GM12873 (cell line): ENCODE data around the gene CTNNA3.

Source experiments
- TF ChIP-seq, protein P1 (sequence below): IDR thresholded peaks from 2 replicates; pipeline ENCODE4 v1.5.1; 2012; ENCODE audit warnings: low read depth, mild to moderate bottlenecking, moderate library complexity, low read length, control low read depth; ENCODE audit not compliant: insufficient read depth; ENCODE audit errors: missing control alignments

Gene CTNNA3

DNA sequence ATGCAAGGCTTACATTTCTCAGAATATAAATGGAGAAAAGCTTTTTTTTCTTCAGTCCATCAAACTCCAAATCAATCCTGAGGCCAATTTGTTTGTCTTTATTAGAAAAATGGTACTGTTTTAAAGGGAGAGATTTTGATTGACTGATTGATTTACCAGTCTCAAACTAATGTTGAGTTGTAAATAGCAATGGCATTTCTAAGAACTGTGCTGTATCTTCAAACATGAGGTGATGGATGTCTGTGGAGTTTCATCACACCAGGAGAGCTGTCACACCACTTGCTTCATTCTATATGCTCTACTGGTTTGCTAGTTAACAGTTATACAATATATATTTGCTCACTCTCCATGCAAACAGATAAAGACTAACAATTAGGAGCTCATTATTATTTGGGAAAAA, 809.1 kb downstream of the CTNNA3 start:
- TF ChIP-seq, protein P1, sequence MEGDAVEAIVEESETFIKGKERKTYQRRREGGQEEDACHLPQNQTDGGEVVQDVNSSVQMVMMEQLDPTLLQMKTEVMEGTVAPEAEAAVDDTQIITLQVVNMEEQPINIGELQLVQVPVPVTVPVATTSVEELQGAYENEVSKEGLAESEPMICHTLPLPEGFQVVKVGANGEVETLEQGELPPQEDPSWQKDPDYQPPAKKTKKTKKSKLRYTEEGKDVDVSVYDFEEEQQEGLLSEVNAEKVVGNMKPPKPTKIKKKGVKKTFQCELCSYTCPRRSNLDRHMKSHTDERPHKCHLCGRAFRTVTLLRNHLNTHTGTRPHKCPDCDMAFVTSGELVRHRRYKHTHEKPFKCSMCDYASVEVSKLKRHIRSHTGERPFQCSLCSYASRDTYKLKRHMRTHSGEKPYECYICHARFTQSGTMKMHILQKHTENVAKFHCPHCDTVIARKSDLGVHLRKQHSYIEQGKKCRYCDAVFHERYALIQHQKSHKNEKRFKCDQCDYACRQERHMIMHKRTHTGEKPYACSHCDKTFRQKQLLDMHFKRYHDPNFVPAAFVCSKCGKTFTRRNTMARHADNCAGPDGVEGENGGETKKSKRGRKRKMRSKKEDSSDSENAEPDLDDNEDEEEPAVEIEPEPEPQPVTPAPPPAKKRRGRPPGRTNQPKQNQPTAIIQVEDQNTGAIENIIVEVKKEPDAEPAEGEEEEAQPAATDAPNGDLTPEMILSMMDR, result no peak

DNA sequence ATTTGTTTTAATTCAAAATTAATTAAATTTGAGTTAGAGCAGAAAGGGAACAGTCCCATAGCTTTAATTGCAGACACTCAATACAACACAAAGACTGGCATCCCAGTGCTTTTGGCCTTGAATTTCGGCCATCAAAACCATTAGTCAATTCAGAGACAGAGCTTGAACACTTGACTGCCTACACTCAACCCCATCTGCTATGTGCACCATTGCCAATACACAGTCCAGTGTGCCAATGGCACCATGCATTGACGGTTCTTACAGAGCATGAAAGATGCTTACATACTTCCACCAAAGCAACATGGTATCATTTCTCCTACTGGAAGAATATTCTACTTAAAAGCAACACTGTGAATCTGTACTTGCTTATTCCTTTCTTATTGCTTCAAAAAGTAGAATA, 813.7 kb downstream of the CTNNA3 start:
- TF ChIP-seq, protein P1, result no peak

DNA sequence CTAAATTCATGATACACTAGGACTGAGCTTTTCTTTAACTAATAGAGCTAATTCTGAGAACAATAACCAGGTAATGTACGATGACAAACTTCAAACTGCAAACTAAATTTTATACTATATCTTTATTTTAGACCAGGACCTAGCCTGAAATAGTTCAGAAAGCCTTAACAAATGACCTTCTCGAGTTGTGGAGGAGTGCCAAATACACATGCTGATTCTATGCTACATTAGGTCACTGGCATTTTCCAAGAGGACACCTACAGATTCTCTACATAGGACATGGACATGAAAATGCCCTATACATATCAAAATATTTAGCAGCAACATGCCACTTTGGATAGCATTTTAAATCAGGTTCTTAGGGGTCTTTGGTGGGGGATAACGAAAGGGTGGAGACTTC, 814.2 kb downstream of the CTNNA3 start:
- TF ChIP-seq, protein P1, result no peak

DNA sequence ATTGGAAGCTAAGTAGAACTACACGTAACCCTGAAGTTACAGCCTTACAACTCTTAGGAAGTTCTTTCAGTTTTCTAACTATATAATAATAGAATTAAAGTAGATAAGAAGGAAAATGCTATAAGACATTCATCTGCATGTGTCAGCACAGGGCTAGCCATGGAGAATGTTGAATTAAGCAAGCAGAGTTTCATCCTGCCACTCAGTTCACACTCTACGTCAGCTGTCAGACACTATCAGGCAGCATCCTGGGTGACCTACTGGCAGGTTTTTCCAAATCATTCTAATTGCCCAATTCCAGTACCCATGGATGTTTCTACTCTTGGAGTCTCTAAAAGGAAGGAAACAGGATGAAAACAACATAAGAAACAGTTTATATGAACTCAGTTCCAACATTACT, 815.2 kb downstream of the CTNNA3 start:
- TF ChIP-seq, protein P1, result no peak

DNA sequence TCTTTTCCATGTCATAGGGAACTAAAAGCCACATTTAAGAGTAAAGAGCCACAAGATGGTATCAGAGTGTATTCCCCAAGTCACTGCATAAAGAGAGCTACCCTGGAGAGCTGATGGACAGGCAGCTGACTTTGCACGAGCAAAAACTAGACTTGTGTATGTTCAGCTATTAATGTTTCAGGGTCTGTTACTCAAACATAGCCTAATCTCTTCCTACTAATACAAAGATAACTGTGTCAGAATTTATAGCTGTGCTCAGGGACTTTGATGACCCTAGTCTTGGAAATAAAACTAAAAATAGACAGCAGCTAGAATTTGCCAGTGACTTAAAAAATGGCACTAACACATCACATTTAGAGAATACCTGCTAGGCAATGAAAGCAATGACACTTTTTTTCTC, 815.7 kb downstream of the CTNNA3 start:
- TF ChIP-seq, protein P1, result no peak

DNA sequence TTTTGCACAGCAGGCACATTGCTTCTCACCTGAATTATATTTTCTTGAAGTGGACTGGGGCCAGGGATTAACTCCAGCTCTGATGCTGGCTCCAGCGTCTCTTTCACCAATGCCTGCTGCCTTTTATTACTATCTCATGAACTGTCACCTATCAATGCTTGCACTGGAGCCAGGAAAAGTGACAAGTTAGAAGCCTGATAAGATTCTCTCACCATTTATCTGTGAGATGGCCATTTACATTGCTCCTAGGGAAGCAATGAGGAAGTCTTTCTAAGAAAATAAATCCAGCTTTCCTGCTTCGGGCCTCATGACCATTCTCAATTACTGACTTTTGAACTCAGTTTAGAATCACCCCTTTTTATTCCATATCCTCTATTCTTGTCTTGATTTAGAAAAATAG, 818.6 kb downstream of the CTNNA3 start:
- TF ChIP-seq, protein P1, result no peak

DNA sequence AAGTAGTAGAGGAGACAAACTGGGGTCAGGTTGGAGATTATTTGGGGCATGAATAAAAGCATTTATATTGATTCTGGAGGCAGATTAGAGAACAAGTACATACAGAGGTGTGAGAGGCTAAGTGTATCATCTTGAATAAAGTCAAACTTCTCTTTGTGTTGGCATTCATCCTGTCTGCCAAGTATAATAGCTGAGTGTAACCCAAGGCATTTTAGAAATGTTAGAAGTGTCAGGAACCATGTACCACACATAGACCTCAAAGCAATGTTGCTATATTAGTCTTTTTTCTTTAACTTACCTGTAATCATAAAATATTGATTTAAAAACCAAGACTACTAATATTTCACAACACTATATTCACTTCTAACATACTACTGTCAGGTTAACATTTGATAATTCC, 826.4 kb downstream of the CTNNA3 start:
- TF ChIP-seq, protein P1, result no peak
